Measurements from ENCODE around the gene KIF3A. TPM values are rescaled to one million over a fixed set of nuclear protein-coding genes. Genes with fewer than 3 reads are reported as not detected.

The KIF3A gene
- total and polyA plus RNA-seq, 2 of the 8 experiments (the other 6 are each of a cell fraction or from before 2014, with no cell fraction given), result 3.1 to 13.1 TPM

DNA sequence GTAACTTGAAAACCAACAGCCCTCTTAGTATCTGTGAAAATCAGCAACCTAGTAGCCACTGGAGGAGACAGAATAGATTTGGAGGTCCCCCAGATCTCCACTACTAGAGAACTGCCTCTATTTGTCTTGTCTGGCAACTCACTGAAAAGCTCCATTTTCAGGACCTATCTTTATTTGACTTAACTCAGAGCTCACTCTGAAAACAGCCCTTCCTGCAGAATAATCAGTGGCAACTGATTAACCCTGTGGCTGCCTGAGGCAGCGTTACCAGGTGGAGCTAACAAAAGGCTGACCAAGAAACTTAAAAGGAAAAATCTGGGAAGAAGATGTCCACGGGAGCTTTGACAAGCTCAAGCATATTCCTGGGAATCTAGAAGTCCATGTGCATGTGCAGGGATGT, 89.9 kb downstream of the KIF3A start:
- Histone ChIP-seq H3K9ac (replicated peaks in 1 of 4; ENCODE audit: extremely low read depth in 1 of 4, low read depth in 3 of 4, low read length in 3 of 4) (no peak overlapping the region), H3K56ac (replicated peaks; ENCODE audit: insufficient read length, low read depth, low read length) (no peak overlapping the region), H4K91ac (replicated peaks; ENCODE audit: insufficient read length, low read length) (no peak overlapping the region), H3K27me3 (replicated peaks in 1 of 4; ENCODE audit: control insufficient read depth in 3 of 4, extremely low read depth in 1 of 4, insufficient read depth in 3 of 4, low read length in 3 of 4) (no peaks in the 10 kb centered on the region), H2AFZ (ENCODE audit: low read length) (no peak overlapping the region), H3K4ac (replicated peaks; ENCODE audit: insufficient read length, low read depth, low read length) (no peak overlapping the region), H3K79me1 (ENCODE audit: low read depth, low read length) (no peaks in the 10 kb centered on the region), H3K4me2 (ENCODE audit: insufficient read depth in 1 of 2, low read depth in 2 of 2, low read length in 2 of 2) (no peak overlapping the region), H2BK15ac (ENCODE audit: low read length) (no peak overlapping the region), H2BK120ac (replicated peaks; ENCODE audit: low read depth, low read length) (no peak overlapping the region), H2AK5ac (ENCODE audit: low read depth, low read length) (no peak overlapping the region), H3K23ac (ENCODE audit: insufficient read length) (no peak overlapping the region), H3K23me2 (ENCODE audit: low read depth, low read length) (no peaks in the 10 kb centered on the region), H3K4me1 (replicated peaks in 1 of 4; ENCODE audit: control insufficient read depth in 3 of 4, insufficient read depth in 4 of 4, low read length in 3 of 4) (peaks cover 0 to 5% (median under 1%) of the 10 kb centered on the region in 4 experiments; a peak in 2 of 7 replicates), H3K4me3 (ENCODE audit: extremely low read depth in 1 of 4, insufficient read depth in 2 of 4, low read depth in 3 of 4, low read length in 4 of 4) (no peak overlapping the region), H4K5ac (ENCODE audit: insufficient read length, low read depth, low read length) (no peak overlapping the region), H4K8ac (ENCODE audit: extremely low read depth, insufficient read depth, low read length) (no peak overlapping the region), H3K27ac (ENCODE audit: low read depth, low read length) (no peak overlapping the region), H3K9me3 (ENCODE audit: insufficient read depth in 2 of 2, low read depth in 1 of 2, low read length in 1 of 2) (peaks cover 5 to 6% of the 10 kb centered on the region in 2 experiments; a peak in 3 of 4 replicates), H3K79me2 (ENCODE audit: control insufficient read depth in 1 of 2, insufficient read depth in 2 of 2, low read length in 2 of 2) (no peaks in the 10 kb centered on the region), H2BK20ac (ENCODE audit: low read length) (no peak overlapping the region), H3K36me3 (ENCODE audit: control insufficient read depth in 2 of 4, insufficient read depth in 4 of 4, low read length in 3 of 4) (peaks cover 0 to 8% (median 2%) of the 10 kb centered on the region in 4 experiments; a peak in 3 of 8 replicates), H4K20me1 (replicated peaks in 1 of 2; ENCODE audit: control insufficient read depth in 1 of 2, insufficient read depth in 2 of 2, low read length in 2 of 2) (no peaks in the 10 kb centered on the region), H2BK5ac (ENCODE audit: low read depth, low read length) (no peak overlapping the region), H3K18ac (ENCODE audit: extremely low read depth, low read length) (no peak overlapping the region), H2BK12ac (ENCODE audit: low read depth, low read length) (no peak overlapping the region), H3K14ac (ENCODE audit: insufficient read length) (no peak overlapping the region)
- POLR2A ChIA-PET (ENCODE audit: partially characterized antibody), result interaction anchor here (1.2 kb wide), 1 partner anchor 14 kb away, joined by 3 read pairs; no protein-coding TSS in a partner anchor
- CTCF ChIA-PET (ENCODE audit: partially characterized antibody), result interaction anchor here (1.2 kb wide), 1 partner anchor 17 kb away, joined by 4 read pairs; no protein-coding TSS in a partner anchor
- WGBS, 2 experiments (ENCODE audit: extremely low coverage in 1 of 2, insufficient coverage in 1 of 2, insufficient read length in 1 of 2, insufficient replicate concordance in 2 of 2, low coverage in 1 of 2, low lambda C conversion rate in 2 of 2, missing lambda C conversion rate in 1 of 2), result 96% methylated on average over 2 of the region's 2 CpGs; no CpG with 5 or more reads in 1 of the 2 experiments
- DNase-seq (ENCODE audit: low read depth in 1 of 2, low spot score in 2 of 2), result no peak
- no peak for FAIRE-seq
- TF ChIP-seq YY1 (IDR thresholded peaks at IDR 0.05; ENCODE audit: low read depth, low read length) (no peak), GTF2F1 (IDR thresholded peaks at IDR 0.05; ENCODE audit: borderline replicate concordance, low read depth, low read length) (no peak), CTBP2 (IDR thresholded peaks at IDR 0.05; ENCODE audit: borderline replicate concordance, insufficient read depth, insufficient read length, low read length) (no peak), BCL11A (IDR thresholded peaks at IDR 0.05; ENCODE audit: low read depth in 2 of 2, low read length in 2 of 2) (no peak), CREB1 (IDR thresholded peaks at IDR 0.05) (no peak), TBP (IDR thresholded peaks at IDR 0.05; ENCODE audit: low read depth, low read length) (no peak), POU5F1 (IDR thresholded peaks at IDR 0.05; ENCODE audit: low read depth, low read length) (no peak), TAF7 (optimal IDR thresholded peaks at IDR 0.05; ENCODE audit: borderline replicate concordance, low read depth, low read length) (no peak), HDAC6 (IDR thresholded peaks at IDR 0.05; ENCODE audit: low read depth, low read length) (no peak), CBX5 (IDR thresholded peaks at IDR 0.05; ENCODE audit: low read depth, low read length) (no peak), CEBPB (IDR thresholded peaks at IDR 0.05; ENCODE audit: low read depth, low read length) (no peak), ASH2L (IDR thresholded peaks at IDR 0.05; ENCODE audit: low read length) (no peak), GABPA (IDR thresholded peaks at IDR 0.05; ENCODE audit: borderline replicate concordance, insufficient read depth, low read length) (no peak), POLR2A (IDR thresholded peaks at IDR 0.05; ENCODE audit: control extremely low read depth in 1 of 2, low read depth in 2 of 2, low read length in 2 of 2) (no peak)
- TF ChIP-seq, protein P1, sequence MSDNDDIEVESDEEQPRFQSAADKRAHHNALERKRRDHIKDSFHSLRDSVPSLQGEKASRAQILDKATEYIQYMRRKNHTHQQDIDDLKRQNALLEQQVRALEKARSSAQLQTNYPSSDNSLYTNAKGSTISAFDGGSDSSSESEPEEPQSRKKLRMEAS (IDR thresholded peaks at IDR 0.05), result no peak
